CD14-positive monocyte (primary cell): ENCODE results near the gene MYOM1. TPM values are rescaled to one million over a fixed set of nuclear protein-coding genes. Genes with fewer than 3 reads are reported as not detected.
A peak's percentile ranks its signal among the peaks of the same experiment; 100 is the strongest.

ENCODE experiments used
- DNase-seq, 3 donors: peaks; one replicate each; pipeline ENCODE4 v3.0.0-alpha.2; 2011 to 2022
- H2AFZ ChIP-seq: 2 replicates; pipeline ENCODE4 v1.6.0; 2012; ENCODE audit warnings: mild to moderate bottlenecking, low read depth, low read length, inconsistent platforms; ENCODE audit not compliant: insufficient read depth, poor library complexity, severe bottlenecking
- H3K27ac ChIP-seq, 2 donors: 1 replicate in 1 of 2; 2 replicates in 1 of 2; pipeline ENCODE4 v1.5.1; 2012 to 2013; ENCODE audit warnings: low read length in 2 of 2, control low read depth in 1 of 2, inconsistent platforms in 1 of 2, low read depth in 1 of 2, mild to moderate bottlenecking in 1 of 2
- H3K27me3 ChIP-seq, 2 donors: one replicate each; pipeline versions ENCODE4 v1.6.0 to v1.6.1; 2011 to 2013; ENCODE audit warnings: low read length in 2 of 2; ENCODE audit not compliant: control insufficient read depth in 2 of 2, insufficient read depth in 2 of 2
- H3K36me3 ChIP-seq, 2 donors: replicated peaks in 1 of 2; 1 replicate in 1 of 2; 2 replicates in 1 of 2; pipeline versions ENCODE4 v1.5.1 to v1.6.1; 2012 to 2013; ENCODE audit warnings: low read length in 2 of 2, control low read depth in 1 of 2, inconsistent platforms in 1 of 2, mild to moderate bottlenecking in 1 of 2; ENCODE audit not compliant: insufficient read depth in 2 of 2, control insufficient read depth in 1 of 2
- H3K4me1 ChIP-seq, 2 donors: 1 replicate in 1 of 2; 2 replicates in 1 of 2; pipeline versions ENCODE4 v1.5.1 to v1.6.1; 2012 to 2013; ENCODE audit warnings: low read length in 2 of 2, control low read depth in 1 of 2, inconsistent platforms in 1 of 2, mild to moderate bottlenecking in 1 of 2, moderate library complexity in 1 of 2; ENCODE audit not compliant: insufficient read depth in 2 of 2, control insufficient read depth in 1 of 2
- H3K4me2 ChIP-seq: replicated peaks from 2 replicates; pipeline ENCODE3; 2012; ENCODE audit warnings: low read length, moderate library complexity, mild to moderate bottlenecking; ENCODE audit not compliant: poor library complexity, severe bottlenecking; ENCODE audit errors: extremely low read depth
- H3K4me3 ChIP-seq, 3 experiments: fragments of 200-600 bp in 1 of 3; sonication (generic) in 1 of 3; replicated peaks in 1 of 3; 1 replicate in 2 of 3; 2 replicates in 1 of 3; pipeline ENCODE4 v1.5.1; 2011 to 2013; ENCODE audit warnings: low read length in 3 of 3, mild to moderate bottlenecking in 3 of 3, control low read depth in 2 of 3, low read depth in 2 of 3, inconsistent platforms in 1 of 3, moderate library complexity in 1 of 3
- H3K79me2 ChIP-seq: 2 replicates; pipeline ENCODE4 v1.6.0; 2012; ENCODE audit warnings: mild to moderate bottlenecking, control low read depth, inconsistent platforms, low read length, moderate library complexity; ENCODE audit not compliant: insufficient read depth
- H3K9ac ChIP-seq: 2 replicates; pipeline ENCODE4 v1.6.0; 2017; ENCODE audit warnings: low read length, mild to moderate bottlenecking; ENCODE audit not compliant: insufficient read depth, poor library complexity, severe bottlenecking
- H3K9me3 ChIP-seq, 2 donors: replicated peaks in 1 of 2; 1 replicate in 1 of 2; 2 replicates in 1 of 2; pipeline versions ENCODE4 v1.5.1 to v1.6.1; 2012 to 2013; ENCODE audit warnings: low read length in 2 of 2, control low read depth in 1 of 2; ENCODE audit not compliant: control insufficient read depth in 1 of 2, insufficient read depth in 1 of 2
- H4K20me1 ChIP-seq: 2 replicates; pipeline ENCODE4 v1.6.0; 2012; ENCODE audit warnings: mild to moderate bottlenecking, low read length, control low read depth, moderate library complexity; ENCODE audit not compliant: insufficient read depth
- H3K27ac Mint-ChIP-seq, 7 donors: one replicate each; pipeline ENCODE4 v1.8.0; 2020; ENCODE audit warnings: mild to moderate bottlenecking in 7 of 7, mixed read lengths in 7 of 7, moderate library complexity in 6 of 7, inconsistent platforms in 2 of 7
- H3K27me3 Mint-ChIP-seq, 3 donors: one replicate each; pipeline ENCODE4 v1.8.0; 2021 to 2022; ENCODE audit warnings: low read depth in 3 of 3, mild to moderate bottlenecking in 3 of 3, mixed read lengths in 3 of 3, moderate library complexity in 3 of 3, inconsistent platforms in 1 of 3
- H3K36me3 Mint-ChIP-seq, 2 donors: one replicate each; pipeline ENCODE4 v1.8.0; 2020; ENCODE audit warnings: mixed read lengths in 2 of 2, inconsistent platforms in 1 of 2, mild to moderate bottlenecking in 1 of 2
- H3K4me1 Mint-ChIP-seq: one replicate; pipeline ENCODE4 v1.8.0; 2020; ENCODE audit warnings: mild to moderate bottlenecking, mixed read lengths
- H3K4me3 Mint-ChIP-seq, 2 donors: one replicate each; pipeline ENCODE4 v1.8.0; 2020; ENCODE audit warnings: mild to moderate bottlenecking in 2 of 2, mixed read lengths in 2 of 2, moderate library complexity in 1 of 2
- H3K9me3 Mint-ChIP-seq, 7 donors: one replicate each; pipeline ENCODE4 v1.8.0; 2020 to 2022; ENCODE audit warnings: mixed read lengths in 7 of 7, mild to moderate bottlenecking in 6 of 7, moderate library complexity in 6 of 7, inconsistent platforms in 2 of 7
- CTCF ChIP-seq: fragments of 200-600 bp; IDR thresholded peaks from one replicate; pipeline ENCODE4 v1.8.0; 2022; ENCODE audit warnings: antibody characterized with exemption, mild to moderate bottlenecking
- WGBS: methylation state at CpG from one replicate; pipeline ENCODE4 v1.1.5; 2013; ENCODE audit warnings: missing lambda C conversion rate; ENCODE audit not compliant: insufficient coverage; 5-methylcytosine and 5-hydroxymethylcytosine counted together
- intact Hi-C, 2 donors: fragments of 100-400 bp; cut with micrococcal nuclease; formaldehyde crosslinking; loops; one replicate each; pipeline versions ENCODE4 v1.15.0 to v1.15.1; 2023
- polyA plus RNA-seq, 3 donors: library from polyadenylated mRNA; depleted of rRNA in 1 of 3; unstranded in 2 of 3; stranded (reverse) in 1 of 3; fragments of 300-500 nt in 2 of 3; fragments of >200 nt in 1 of 3; fragmentation: Illumina TruSeq in 2 of 3; gene quantifications; 1 replicate in 2 of 3; 2 replicates in 1 of 3; pipeline ENCODE4 v1.2.3, GENCODE V29; 2012 to 2021

MYOM1 gene
- polyA plus RNA-seq, 3 donors, result 0.05 to 0.95 (median 0.22) TPM

GRCh38 chr18:3060667-3061580 is 158.8 kb downstream of the MYOM1 start:
- no peak overlapping the region for H3K4me3 ChIP-seq
- no peak for DNase-seq
- TF ChIP-seq CTCF, result no peak
- Mint-ChIP-seq H3K27me3 (peaks cover 0 to 2% (median 0%) of the 10 kb centered on the region in 3 donors), H3K9me3 (no peaks in the 10 kb centered on the region), H3K27ac (peak overlapping the region in 2 of 7 donors; percentile 32 to 77), H3K4me1 (peaks cover 32% of the 10 kb centered on the region), H3K4me3 (peak overlapping the region in 1 of 2 donors; percentile 14), H3K36me3 (no peaks in the 10 kb centered on the region)
- H3K27me3 ChIP-seq, result no peaks in the 10 kb centered on the region
- peak overlapping the region; percentile 55 for H2AFZ ChIP-seq
- no peak overlapping the region for H3K4me2 ChIP-seq
- 88% methylated on average over 3 of the region's 15 CpGs for WGBS
- H3K79me2 ChIP-seq, result no peaks in the 10 kb centered on the region
- H3K27ac ChIP-seq, result no peak overlapping the region
- H4K20me1 ChIP-seq, result no peaks in the 10 kb centered on the region
- no peak overlapping the region for H3K9ac ChIP-seq
- H3K36me3 ChIP-seq, result no peaks in the 10 kb centered on the region
- H3K4me1 ChIP-seq, result no peaks in the 10 kb centered on the region
- H3K9me3 ChIP-seq, result no peaks in the 10 kb centered on the region
- intact Hi-C loops, result loop anchor here (10.0 kb wide), 1 partner anchor 126 kb away; no protein-coding TSS in a partner anchor

- Histone ChIP-seq H4K20me1 (no peaks in the 10 kb centered on the region), H3K27me3 (no peaks in the 10 kb centered on the region), H3K79me2 (no peaks in the 10 kb centered on the region), H3K9me3 (no peaks in the 10 kb centered on the region), H3K4me3 (no peak overlapping the region), H3K9ac (no peak overlapping the region), H3K27ac (no peak overlapping the region), H3K4me2 (no peak overlapping the region), H2AFZ (no peak overlapping the region), H3K4me1 (no peaks in the 10 kb centered on the region), H3K36me3 (no peaks in the 10 kb centered on the region)
- Mint-ChIP-seq H3K4me3 (no peak overlapping the region), H3K36me3 (no peaks in the 10 kb centered on the region), H3K27me3 (peaks cover 0 to 2% (median 2%) of the 10 kb centered on the region in 3 donors), H3K9me3 (no peaks in the 10 kb centered on the region), H3K4me1 (peaks cover 32% of the 10 kb centered on the region), H3K27ac (peak overlapping the region in 1 of 7 donors; percentile 26)
- intact Hi-C loops, result no loop called here
- no CpG with 5 or more reads among the region's 3 CpGs for WGBS
- DNase-seq, result no peak
- TF ChIP-seq CTCF, result no peak
Measured at GRCh38 chr18:3059272-3059671, 160.5 kb downstream of the MYOM1 start.
